22Rv1 (cell line): Measurements from ENCODE around the gene ADAP1.

Source experiments
- CTCF ChIP-seq: fragments of 450-650 bp; IDR thresholded peaks from 2 replicates; pipeline ENCODE4 v1.5.1; 2017; ENCODE audit warnings: mild to moderate bottlenecking
- ZFX ChIP-seq: fragments of 450-650 bp; IDR thresholded peaks from 2 replicates; pipeline ENCODE4 v1.6.1; 2017; ENCODE audit warnings: antibody characterized with exemption, borderline replicate concordance

- peak; percentile 24 for TF ChIP-seq CTCF
- TF ChIP-seq ZFX = no peak
Observed at GRCh38 chr7:909358-910329, 44.8 kb downstream of the ADAP1 start.
